Fibroblast of peridontal ligament (primary cell): ENCODE data around the gene FAM76B.

ENCODE experiments used
- DNase-seq: peaks from one replicate; pipeline ENCODE4 v3.0.0-alpha.2; 2010; ENCODE audit errors: extremely low read depth

Gene FAM76B

DNA sequence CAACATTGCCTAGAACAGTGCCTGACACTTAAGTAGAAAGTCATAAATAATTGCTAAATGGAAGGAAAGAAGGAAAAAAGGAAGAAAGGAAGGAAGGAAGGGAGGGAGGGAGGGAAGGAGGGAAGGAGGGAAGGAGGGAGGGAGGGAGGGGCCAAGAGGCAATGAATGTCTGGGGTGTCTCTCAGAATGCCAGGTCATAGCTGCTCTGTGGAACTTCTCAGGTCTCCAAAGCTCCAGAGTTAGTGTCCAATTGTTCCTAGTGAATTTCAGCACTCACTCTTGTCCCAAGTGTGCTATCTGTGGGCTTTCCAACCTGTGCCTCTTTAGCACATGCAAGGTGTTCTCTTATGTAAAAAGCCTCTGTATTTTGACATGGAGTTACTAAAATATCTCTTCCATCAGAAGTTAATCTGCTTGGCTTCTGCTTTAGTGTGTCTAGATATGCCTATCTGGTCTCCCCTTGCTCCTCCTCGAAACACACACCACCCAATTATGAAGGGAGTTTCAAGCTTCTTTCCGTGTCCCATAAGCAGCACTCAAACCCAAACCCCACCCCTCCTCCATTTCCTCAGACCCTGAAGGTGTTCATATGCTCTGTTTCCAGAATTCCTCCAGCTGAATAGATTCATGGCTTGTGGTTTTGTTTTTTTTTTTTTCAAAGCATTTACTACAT is 56.5 kb downstream of the FAM76B start:
- no peak for DNase-seq

DNA sequence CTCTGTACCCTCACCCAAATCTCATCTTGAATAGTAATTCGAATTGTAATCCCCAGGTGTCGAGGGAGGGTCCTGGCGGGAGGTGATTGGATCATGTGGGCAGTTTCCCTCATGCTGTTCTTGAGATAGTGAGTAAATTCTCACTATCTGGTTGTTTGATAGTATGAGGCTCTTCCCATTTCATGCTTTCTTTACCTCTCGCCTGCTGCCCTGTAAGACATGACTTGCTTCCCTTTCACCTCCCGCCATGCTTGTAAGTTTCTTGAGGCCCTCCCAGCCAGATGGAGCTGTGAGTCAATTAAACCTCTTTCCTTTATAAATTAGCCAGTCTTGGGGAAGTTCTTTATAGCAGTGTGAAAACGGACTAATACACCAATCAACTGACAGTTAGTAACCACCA is 60.1 kb downstream of the FAM76B start:
- DNase-seq, result no peak

DNA sequence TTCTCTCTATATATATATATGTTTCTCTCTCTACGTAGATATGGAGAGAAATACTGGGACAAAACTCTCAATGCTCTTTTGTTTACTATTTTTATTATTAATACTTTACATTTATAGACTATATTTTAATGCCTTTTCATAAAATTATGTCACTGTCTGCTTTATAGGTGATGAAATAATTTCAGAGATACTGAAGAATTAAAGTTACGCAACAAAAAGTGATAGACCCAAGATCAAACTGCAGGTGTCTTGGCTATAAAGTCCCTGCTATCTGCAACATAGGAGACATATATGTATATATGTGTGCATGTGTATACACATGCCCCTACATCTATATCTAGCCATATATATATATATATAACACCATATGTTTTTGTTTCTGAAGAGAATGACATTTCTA is 60.8 kb downstream of the FAM76B start:
- no peak for DNase-seq

GRCh38 chr11:95728094-95728493 is 61.5 kb downstream of the FAM76B start:
- no peak for DNase-seq

DNA sequence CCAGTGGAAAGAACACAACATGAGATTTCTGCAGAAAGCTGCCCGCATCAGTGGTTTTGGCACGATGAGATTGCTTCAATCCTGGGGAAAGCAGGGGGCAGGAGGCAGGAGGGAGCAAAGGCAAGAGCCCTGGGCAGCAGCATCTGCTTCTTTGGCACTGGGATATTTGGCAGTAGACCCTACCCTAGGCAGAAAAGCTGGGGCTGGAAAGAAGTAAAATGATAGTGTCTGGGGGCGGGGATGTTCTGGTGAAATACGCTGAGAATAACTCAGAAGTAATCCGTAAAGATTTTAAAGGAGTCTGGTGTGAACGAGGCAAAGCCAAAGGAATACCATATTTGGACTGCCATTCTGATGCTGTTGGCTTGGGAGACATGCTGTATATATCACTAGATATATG is 62.0 kb downstream of the FAM76B start:
- peak; percentile 19 for DNase-seq

- no peak for DNase-seq
Observed at GRCh38 chr11:95727111-95727510, 62.5 kb downstream of the FAM76B start.

- no peak for DNase-seq
Observed at GRCh38 chr11:95725196-95725595, 64.4 kb downstream of the FAM76B start.

DNA sequence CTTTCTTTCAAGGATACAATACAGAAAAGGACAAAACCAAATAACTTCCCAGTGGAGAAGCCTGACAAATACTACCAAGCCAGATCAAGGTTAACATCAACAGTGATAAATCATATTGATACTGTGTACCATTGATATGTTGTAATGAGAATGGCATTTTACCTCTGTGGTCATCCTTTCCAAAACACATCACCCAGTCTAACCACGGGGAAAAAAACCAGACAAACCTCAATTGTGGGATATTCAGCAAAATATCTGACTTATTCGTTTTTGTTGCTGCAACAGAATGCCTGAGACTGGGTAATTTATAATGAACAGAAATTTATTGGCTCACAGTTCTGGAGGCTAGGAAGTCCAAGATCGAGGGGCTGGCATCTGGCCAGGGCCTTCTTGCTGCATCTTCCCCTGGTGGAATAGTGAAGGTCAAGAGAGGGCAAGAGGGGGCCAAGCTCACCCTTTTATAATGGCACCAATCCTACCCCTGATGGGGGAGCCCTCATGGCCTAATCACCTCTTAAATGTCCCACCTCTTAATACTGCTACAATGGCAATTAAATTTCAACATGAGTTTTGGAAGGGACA is 66.1 kb downstream of the FAM76B start:
- DNase-seq, result no peak

DNA sequence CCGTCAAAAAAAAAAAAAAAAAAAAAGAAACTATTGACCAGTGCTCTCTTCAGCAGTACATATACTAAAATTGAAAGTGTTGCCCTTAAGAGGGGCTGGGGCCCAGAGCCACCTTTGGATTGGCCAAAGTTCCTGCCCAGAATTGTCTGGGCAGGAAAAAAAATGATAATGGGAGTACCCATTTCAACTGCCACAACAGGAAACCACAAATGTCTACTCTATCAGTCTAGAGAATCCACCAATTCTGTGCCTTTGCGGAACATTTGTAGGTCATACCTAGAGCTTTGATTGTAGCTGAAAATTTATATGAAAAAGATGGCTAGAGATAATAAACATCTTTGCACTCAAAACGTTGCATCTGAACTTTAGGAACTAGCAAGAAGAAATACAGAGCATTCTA is 69.4 kb downstream of the FAM76B start:
- no peak for DNase-seq
